OCI-LY1 (cell line): ENCODE measurements around the gene MOB3A.
"Not testable (repeated sequence)": the region's sequence is repeated elsewhere in the genome, so short reads cannot be mapped to it uniquely, and the experiment has no call there.

Source experiments
- H2AFZ ChIP-seq: fragments of 200-600 bp; sonication (generic), shearing (Covaris generic); 2 replicates; pipeline ENCODE4 v1.6.0; 2014; ENCODE audit warnings: antibody characterized with exemption, mild to moderate bottlenecking, low read length
- H3F3A ChIP-seq: fragments of 200-600 bp; sonication (generic), shearing (Covaris generic); 2 replicates; pipeline ENCODE4 v1.6.0; 2014; ENCODE audit warnings: mild to moderate bottlenecking, antibody characterized with exemption, low read length, moderate library complexity; ENCODE audit not compliant: insufficient read depth
- H3K27ac ChIP-seq: fragments of 200-600 bp; sonication (generic); 2 replicates; pipeline ENCODE4 v1.5.1; 2014; ENCODE audit warnings: low read length, mixed run types, mild to moderate bottlenecking, low read depth; ENCODE audit not compliant: poor library complexity, severe bottlenecking
- H3K27me3 ChIP-seq: fragments of 200-600 bp; sonication (generic); 2 replicates; pipeline ENCODE4 v1.6.0; 2014; ENCODE audit warnings: antibody characterized with exemption, mild to moderate bottlenecking, low read length, moderate library complexity; ENCODE audit not compliant: insufficient read depth
- H3K36me3 ChIP-seq: fragments of 200-600 bp; sonication (generic); 2 replicates; pipeline ENCODE4 v1.6.1; 2014; ENCODE audit warnings: mild to moderate bottlenecking, antibody characterized with exemption, low read length, moderate library complexity, mixed read lengths; ENCODE audit not compliant: insufficient read depth
- H3K4me1 ChIP-seq: fragments of 200-600 bp; sonication (generic); 2 replicates; pipeline ENCODE4 v1.5.1; 2014; ENCODE audit warnings: mild to moderate bottlenecking, low read length, moderate library complexity; ENCODE audit not compliant: insufficient read depth, severe bottlenecking
- H3K4me2 ChIP-seq: fragments of 200-600 bp; sonication (generic), shearing (Covaris generic); 2 replicates; pipeline ENCODE4 v1.6.1; 2014; ENCODE audit warnings: low read length
- H3K4me3 ChIP-seq: fragments of 200-600 bp; sonication (generic); 2 replicates; pipeline ENCODE4 v1.5.1; 2014; ENCODE audit warnings: low read length, low read depth, mild to moderate bottlenecking, mixed read lengths; ENCODE audit not compliant: poor library complexity, severe bottlenecking
- H3K79me2 ChIP-seq: fragments of 200-600 bp; shearing (Covaris generic); 2 replicates; pipeline ENCODE4 v1.6.1; 2016; ENCODE audit warnings: mixed run types, low read length, mixed read lengths; ENCODE audit not compliant: insufficient read depth
- H3K9ac ChIP-seq: fragments of 200-600 bp; sonication (generic), shearing (Covaris generic); 2 replicates; pipeline ENCODE4 v1.6.1; 2014; ENCODE audit warnings: mild to moderate bottlenecking, low read length, mixed read lengths
- H3K9me2 ChIP-seq: fragments of 200-600 bp; sonication (generic), shearing (Covaris generic); 2 replicates; pipeline ENCODE4 v1.6.1; 2014; ENCODE audit warnings: low read depth, mild to moderate bottlenecking, low read length, mixed read lengths
- H3K9me3 ChIP-seq: fragments of 200-600 bp; shearing (Covaris generic); 2 replicates; pipeline ENCODE4 v1.6.1; 2014; ENCODE audit warnings: low read length, mixed read lengths
- H4K20me1 ChIP-seq: fragments of 200-600 bp; sonication (generic), shearing (Covaris generic); 2 replicates; pipeline ENCODE4 v1.6.0; 2016; ENCODE audit warnings: mild to moderate bottlenecking, low read length; ENCODE audit not compliant: insufficient read depth
- CTCF ChIP-seq: fragments of 200-600 bp; sonication (generic), shearing (Covaris generic); IDR thresholded peaks from 2 replicates; pipeline ENCODE4 v1.5.1; 2017; ENCODE audit warnings: mild to moderate bottlenecking, antibody characterized with exemption, low read length, moderate library complexity, mixed read lengths
- EZH2 ChIP-seq: fragments of 200-600 bp; sonication (generic), shearing (Covaris generic); IDR thresholded peaks from 2 replicates; pipeline ENCODE4 v1.8.0; 2017; ENCODE audit warnings: borderline replicate concordance, mixed run types, mild to moderate bottlenecking, antibody characterized with exemption, low read length, moderate library complexity, mixed read lengths

MOB3A gene

GRCh38 chr19:2036424-2036823 lies 59.7 kb downstream of the MOB3A start:
- Histone ChIP-seq H3K27ac (no peak overlapping the region), H3K4me1 (peaks cover 36% of the 10 kb centered on the region), H3K79me2 (no peaks in the 10 kb centered on the region), H3K27me3 (no peaks in the 10 kb centered on the region), H3K4me2 (no peak overlapping the region), H3F3A (0 out of 2 replicates have a peak, but pooled peaks cover 5% of the 10 kb centered on the region), H3K9ac (no peak overlapping the region), H3K4me3 (no peak overlapping the region), H3K9me2 (no peaks in the 10 kb centered on the region), H2AFZ (no peak overlapping the region), H3K36me3 (peaks cover 33% of the 10 kb centered on the region), H3K9me3 (no peaks in the 10 kb centered on the region), H4K20me1 (no peaks in the 10 kb centered on the region)
- TF ChIP-seq EZH2 (no peak), CTCF (no peak)

- Histone ChIP-seq H3K9ac (no peak overlapping the region), H3K4me1 (peaks cover 28% of the 10 kb centered on the region), H3K9me2 (no peaks in the 10 kb centered on the region), H3K79me2 (no peaks in the 10 kb centered on the region), H3K9me3 (no peaks in the 10 kb centered on the region), H3F3A (0 out of 2 replicates have a peak, but pooled peaks cover 5% of the 10 kb centered on the region), H4K20me1 (no peaks in the 10 kb centered on the region), H3K27ac (peak overlapping the region; percentile 53), H3K27me3 (no peaks in the 10 kb centered on the region), H2AFZ (no peak overlapping the region), H3K36me3 (peaks cover 24% of the 10 kb centered on the region), H3K4me2 (peak overlapping the region; percentile 43), H3K4me3 (no peak overlapping the region)
- TF ChIP-seq CTCF (no peak), EZH2 (no peak)
Measured at GRCh38 chr19:2035590-2035991, 60.5 kb downstream of the MOB3A start.

- H3K27ac ChIP-seq: peak overlapping the region; percentile 53
- H3K9me3 ChIP-seq: no peaks in the 10 kb centered on the region
- no peaks in the 10 kb centered on the region for H3K9me2 ChIP-seq
- H3K27me3 ChIP-seq: no peaks in the 10 kb centered on the region
- H3K36me3 ChIP-seq: peaks cover 18% of the 10 kb centered on the region
- TF ChIP-seq EZH2 (no peak), CTCF (no peak)
- H3K4me1 ChIP-seq: peaks cover 22% of the 10 kb centered on the region
- 0 out of 2 replicates have a peak, but pooled peaks cover 5% of the 10 kb centered on the region for H3F3A ChIP-seq
- H3K4me3 ChIP-seq: peak overlapping the region; percentile 48
- H4K20me1 ChIP-seq: no peaks in the 10 kb centered on the region
- H2AFZ ChIP-seq: no peak overlapping the region
- H3K4me2 ChIP-seq: peak overlapping the region; percentile 54
- 0 out of 2 replicates have a peak overlapping the region, but pooled peaks have one; percentile 34 for H3K9ac ChIP-seq
- no peaks in the 10 kb centered on the region for H3K79me2 ChIP-seq
Measured at GRCh38 chr19:2034729-2035589, 61.2 kb downstream of the MOB3A start.

GRCh38 chr19:2034253-2034652 lies 61.9 kb downstream of the MOB3A start:
- not testable (repeated sequence) for H3F3A ChIP-seq, H3K9me3 ChIP-seq, H3K9me2 ChIP-seq, H2AFZ ChIP-seq, H3K27me3 ChIP-seq, H3K27ac ChIP-seq, H3K79me2 ChIP-seq, H4K20me1 ChIP-seq
- H3K4me1 ChIP-seq: peaks cover 21% of the 10 kb centered on the region
- H3K36me3 ChIP-seq: peaks cover 13% of the 10 kb centered on the region
- H3K4me3 ChIP-seq: peak overlapping the region; percentile 48
- peak overlapping the region; percentile 54; the same call in 1 of the 2 replicates for H3K4me2 ChIP-seq
- 0 out of 2 replicates have a peak overlapping the region, but pooled peaks have one; percentile 34 for H3K9ac ChIP-seq
